HepG2 (cell line): ENCODE data around the gene VPS37D. TPM values are rescaled to one million over a fixed set of nuclear protein-coding genes. Genes with fewer than 3 reads are reported as not detected.

Experiments
- CREB1 ChIP-seq, 2 experiments: fragments of 450-650 bp in 1 of 2; IDR thresholded peaks; 2 replicates each; pipeline ENCODE4 v1.6.1; 2016 to 2017; ENCODE audit warnings: control low read depth in 1 of 2, mild to moderate bottlenecking in 1 of 2, missing compliant biosample characterization in 1 of 2, missing genetic modification characterization in 1 of 2
- DR1 ChIP-seq: sonication (generic); formaldehyde crosslinking; IDR thresholded peaks from 2 replicates; pipeline ENCODE4 v1.8.0; 2021; ENCODE audit warnings: mild to moderate bottlenecking, missing genetic modification reagents, inconsistent platforms
- FOXO1 ChIP-seq: sonication (generic); formaldehyde crosslinking; IDR thresholded peaks from 2 replicates; pipeline ENCODE4 v1.4.0; 2020; ENCODE audit warnings: missing genetic modification reagents
- GZF1 ChIP-seq: sonication (generic); formaldehyde crosslinking; IDR thresholded peaks from 2 replicates; pipeline ENCODE4 v1.5.1; 2020; ENCODE audit warnings: mild to moderate bottlenecking, missing genetic modification reagents
- KLF15 ChIP-seq: sonication (generic); formaldehyde crosslinking; IDR thresholded peaks from 2 replicates; pipeline ENCODE4 v1.8.1; 2023; ENCODE audit warnings: borderline replicate concordance, mild to moderate bottlenecking, inconsistent platforms, missing genetic modification reagents, mixed read lengths
- MTA1 ChIP-seq: sonication (generic); formaldehyde crosslinking; IDR thresholded peaks from 2 replicates; pipeline ENCODE4 v1.4.0; 2020; ENCODE audit warnings: missing genetic modification reagents, mild to moderate bottlenecking, borderline replicate concordance
- RELA ChIP-seq: sonication (generic); formaldehyde crosslinking; IDR thresholded peaks from 2 replicates; pipeline ENCODE4 v1.4.0; 2020; ENCODE audit warnings: missing genetic modification reagents
- YY1 ChIP-seq: IDR thresholded peaks from 2 replicates; pipeline ENCODE4 v1.6.1; 2011; ENCODE audit warnings: low read length, low read depth, moderate library complexity, mild to moderate bottlenecking; ENCODE audit not compliant: insufficient read depth, insufficient replicate concordance
- ZNF224 ChIP-seq: sonication (generic); formaldehyde crosslinking; IDR thresholded peaks from 2 replicates; pipeline ENCODE4 v1.5.0; 2020; ENCODE audit warnings: mild to moderate bottlenecking, missing genetic modification reagents
- ZNF225 ChIP-seq: sonication (generic); formaldehyde crosslinking; IDR thresholded peaks from 2 replicates; pipeline ENCODE4 v1.4.0; 2020; ENCODE audit warnings: mild to moderate bottlenecking, missing genetic modification reagents
- ZNF431 ChIP-seq: sonication (generic); formaldehyde crosslinking; IDR thresholded peaks from 2 replicates; pipeline ENCODE4 v1.9.0; 2022; ENCODE audit warnings: missing genetic modification reagents, low read depth, mild to moderate bottlenecking, borderline replicate concordance
- polyA plus RNA-seq, 8 experiments: library from polyadenylated mRNA; depleted of rRNA in 3 of 8; stranded (reverse) in 7 of 8; unstranded in 1 of 8; fragments of >200 nt; fragmentation: Illumina TruSeq in 4 of 8; extraction: Trizol in 4 of 8; gene quantifications; 2 replicates each; pipeline versions ENCODE4 v1.2.1 to v1.2.3, GENCODE V29; 2011 to 2016; ENCODE audit warnings: low read depth in 4 of 8, missing spikeins in 1 of 8, mixed read lengths in 1 of 8; ENCODE audit not compliant: insufficient read depth in 1 of 8
- total RNA-seq, 5 experiments: library from RNA; depleted of rRNA; stranded (reverse); fragments of >200 nt; fragmentation: Illumina TruSeq; extraction: Trizol; gene quantifications; 2 replicates each; pipeline ENCODE4 v1.2.3, GENCODE V29; 2016; ENCODE audit warnings: low read depth in 1 of 5
- TF ChIP-seq, protein P1 (sequence below): sonication (generic); formaldehyde crosslinking; IDR thresholded peaks from 2 replicates; pipeline ENCODE4 v1.4.0; 2020; ENCODE audit warnings: mild to moderate bottlenecking, missing genetic modification reagents
- TF ChIP-seq, protein P2 (sequence below): sonication (generic); formaldehyde crosslinking; IDR thresholded peaks from 2 replicates; pipeline ENCODE4 v1.5.1; 2020; ENCODE audit warnings: mild to moderate bottlenecking, missing genetic modification reagents, borderline replicate concordance
- TF ChIP-seq, protein P3 (sequence below): sonication (generic); formaldehyde crosslinking; IDR thresholded peaks from 2 replicates; pipeline ENCODE4 v1.8.1; 2023; ENCODE audit warnings: mild to moderate bottlenecking, missing genetic modification reagents
- TF ChIP-seq, protein P4 (sequence below): sonication (generic); formaldehyde crosslinking; IDR thresholded peaks from 2 replicates; pipeline ENCODE4 v1.4.0; 2020; ENCODE audit warnings: missing genetic modification reagents

VPS37D gene
- total and polyA plus RNA-seq, 2 of the 13 experiments (the other 11 are each of a cell fraction or from before 2014, with no cell fraction given): 3.8 to 6.3 TPM

DNA sequence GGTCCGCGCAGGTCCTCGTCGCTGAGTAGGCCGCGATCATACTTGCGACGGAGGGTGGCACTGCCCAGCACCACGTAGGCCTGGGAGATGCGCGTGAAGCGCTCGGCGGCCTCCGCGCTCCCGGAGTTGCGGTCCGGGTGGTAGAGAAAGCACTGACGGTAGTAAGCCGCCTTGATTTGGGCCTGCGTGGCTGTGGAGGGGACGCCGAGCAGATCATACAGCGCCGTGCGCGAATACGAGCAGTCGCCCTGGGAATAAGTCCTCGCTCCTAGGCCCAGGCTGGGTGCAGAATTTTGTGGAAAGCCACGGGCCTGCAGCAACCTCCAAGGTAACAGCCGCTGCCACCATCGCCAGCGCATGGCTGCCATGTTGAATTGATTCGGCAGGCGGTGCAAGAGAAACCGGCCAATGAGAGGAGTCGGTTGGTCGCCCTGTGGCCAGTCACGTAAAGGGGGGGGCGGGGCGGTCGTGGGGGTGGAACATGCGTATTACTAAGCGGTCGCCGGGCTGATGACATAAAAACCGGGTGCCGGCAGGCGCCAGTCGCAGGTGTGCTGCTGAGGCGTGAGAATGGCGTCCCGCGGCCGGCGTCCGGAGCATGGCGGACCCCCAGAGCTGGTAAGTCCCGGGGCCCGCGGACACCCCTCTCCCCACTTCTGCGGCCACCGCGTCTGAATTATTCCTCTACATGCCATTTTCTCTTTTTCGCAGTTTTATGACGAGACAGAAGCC lies 15.6 kb downstream of the VPS37D start, which contains the start of the genes BUD23 and DNAJC30 (continued):
- TF ChIP-seq, protein P1, sequence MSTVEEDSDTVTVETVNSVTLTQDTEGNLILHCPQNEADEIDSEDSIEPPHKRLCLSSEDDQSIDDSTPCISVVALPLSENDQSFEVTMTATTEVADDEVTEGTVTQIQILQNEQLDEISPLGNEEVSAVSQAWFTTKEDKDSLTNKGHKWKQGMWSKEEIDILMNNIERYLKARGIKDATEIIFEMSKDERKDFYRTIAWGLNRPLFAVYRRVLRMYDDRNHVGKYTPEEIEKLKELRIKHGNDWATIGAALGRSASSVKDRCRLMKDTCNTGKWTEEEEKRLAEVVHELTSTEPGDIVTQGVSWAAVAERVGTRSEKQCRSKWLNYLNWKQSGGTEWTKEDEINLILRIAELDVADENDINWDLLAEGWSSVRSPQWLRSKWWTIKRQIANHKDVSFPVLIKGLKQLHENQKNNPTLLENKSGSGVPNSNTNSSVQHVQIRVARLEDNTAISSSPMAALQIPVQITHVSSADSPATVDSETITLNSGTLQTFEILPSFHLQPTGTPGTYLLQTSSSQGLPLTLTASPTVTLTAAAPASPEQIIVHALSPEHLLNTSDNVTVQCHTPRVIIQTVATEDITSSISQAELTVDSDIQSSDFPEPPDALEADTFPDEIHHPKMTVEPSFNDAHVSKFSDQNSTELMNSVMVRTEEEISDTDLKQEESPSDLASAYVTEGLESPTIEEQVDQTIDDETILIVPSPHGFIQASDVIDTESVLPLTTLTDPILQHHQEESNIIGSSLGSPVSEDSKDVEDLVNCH (CRISPR knock-in tag): no peak
- TF ChIP-seq, protein P2, sequence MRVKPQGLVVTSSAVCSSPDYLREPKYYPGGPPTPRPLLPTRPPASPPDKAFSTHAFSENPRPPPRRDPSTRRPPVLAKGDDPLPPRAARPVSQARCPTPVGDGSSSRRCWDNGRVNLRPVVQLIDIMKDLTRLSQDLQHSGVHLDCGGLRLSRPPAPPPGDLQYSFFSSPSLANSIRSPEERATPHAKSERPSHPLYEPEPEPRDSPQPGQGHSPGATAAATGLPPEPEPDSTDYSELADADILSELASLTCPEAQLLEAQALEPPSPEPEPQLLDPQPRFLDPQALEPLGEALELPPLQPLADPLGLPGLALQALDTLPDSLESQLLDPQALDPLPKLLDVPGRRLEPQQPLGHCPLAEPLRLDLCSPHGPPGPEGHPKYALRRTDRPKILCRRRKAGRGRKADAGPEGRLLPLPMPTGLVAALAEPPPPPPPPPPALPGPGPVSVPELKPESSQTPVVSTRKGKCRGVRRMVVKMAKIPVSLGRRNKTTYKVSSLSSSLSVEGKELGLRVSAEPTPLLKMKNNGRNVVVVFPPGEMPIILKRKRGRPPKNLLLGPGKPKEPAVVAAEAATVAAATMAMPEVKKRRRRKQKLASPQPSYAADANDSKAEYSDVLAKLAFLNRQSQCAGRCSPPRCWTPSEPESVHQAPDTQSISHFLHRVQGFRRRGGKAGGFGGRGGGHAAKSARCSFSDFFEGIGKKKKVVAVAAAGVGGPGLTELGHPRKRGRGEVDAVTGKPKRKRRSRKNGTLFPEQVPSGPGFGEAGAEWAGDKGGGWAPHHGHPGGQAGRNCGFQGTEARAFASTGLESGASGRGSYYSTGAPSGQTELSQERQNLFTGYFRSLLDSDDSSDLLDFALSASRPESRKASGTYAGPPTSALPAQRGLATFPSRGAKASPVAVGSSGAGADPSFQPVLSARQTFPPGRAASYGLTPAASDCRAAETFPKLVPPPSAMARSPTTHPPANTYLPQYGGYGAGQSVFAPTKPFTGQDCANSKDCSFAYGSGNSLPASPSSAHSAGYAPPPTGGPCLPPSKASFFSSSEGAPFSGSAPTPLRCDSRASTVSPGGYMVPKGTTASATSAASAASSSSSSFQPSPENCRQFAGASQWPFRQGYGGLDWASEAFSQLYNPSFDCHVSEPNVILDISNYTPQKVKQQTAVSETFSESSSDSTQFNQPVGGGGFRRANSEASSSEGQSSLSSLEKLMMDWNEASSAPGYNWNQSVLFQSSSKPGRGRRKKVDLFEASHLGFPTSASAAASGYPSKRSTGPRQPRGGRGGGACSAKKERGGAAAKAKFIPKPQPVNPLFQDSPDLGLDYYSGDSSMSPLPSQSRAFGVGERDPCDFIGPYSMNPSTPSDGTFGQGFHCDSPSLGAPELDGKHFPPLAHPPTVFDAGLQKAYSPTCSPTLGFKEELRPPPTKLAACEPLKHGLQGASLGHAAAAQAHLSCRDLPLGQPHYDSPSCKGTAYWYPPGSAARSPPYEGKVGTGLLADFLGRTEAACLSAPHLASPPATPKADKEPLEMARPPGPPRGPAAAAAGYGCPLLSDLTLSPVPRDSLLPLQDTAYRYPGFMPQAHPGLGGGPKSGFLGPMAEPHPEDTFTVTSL (CRISPR knock-in tag): 0 out of 2 replicates have a peak, but pooled peaks have one; percentile 22
- TF ChIP-seq, protein P3, sequence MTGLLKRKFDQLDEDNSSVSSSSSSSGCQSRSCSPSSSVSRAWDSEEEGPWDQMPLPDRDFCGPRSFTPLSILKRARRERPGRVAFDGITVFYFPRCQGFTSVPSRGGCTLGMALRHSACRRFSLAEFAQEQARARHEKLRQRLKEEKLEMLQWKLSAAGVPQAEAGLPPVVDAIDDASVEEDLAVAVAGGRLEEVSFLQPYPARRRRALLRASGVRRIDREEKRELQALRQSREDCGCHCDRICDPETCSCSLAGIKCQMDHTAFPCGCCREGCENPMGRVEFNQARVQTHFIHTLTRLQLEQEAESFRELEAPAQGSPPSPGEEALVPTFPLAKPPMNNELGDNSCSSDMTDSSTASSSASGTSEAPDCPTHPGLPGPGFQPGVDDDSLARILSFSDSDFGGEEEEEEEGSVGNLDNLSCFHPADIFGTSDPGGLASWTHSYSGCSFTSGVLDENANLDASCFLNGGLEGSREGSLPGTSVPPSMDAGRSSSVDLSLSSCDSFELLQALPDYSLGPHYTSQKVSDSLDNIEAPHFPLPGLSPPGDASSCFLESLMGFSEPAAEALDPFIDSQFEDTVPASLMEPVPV (CRISPR knock-in tag): peak; percentile 60
- TF ChIP-seq GZF1 (CRISPR knock-in tag): 0 out of 2 replicates have a peak, but pooled peaks have one; percentile 15
- no peak for TF ChIP-seq ZNF225 (CRISPR knock-in tag)
- TF ChIP-seq FOXO1 (CRISPR knock-in tag): no peak
- TF ChIP-seq RELA (CRISPR knock-in tag): no peak; the same call in 1 of the 2 replicates
- no peak for TF ChIP-seq KLF15 (CRISPR knock-in tag)
- TF ChIP-seq CREB1 (IDR thresholded peaks at IDR 0.05): peak; percentile 94
- peak; percentile 98 for TF ChIP-seq CREB1 (CRISPR knock-in tag; IDR thresholded peaks at IDR 0.05)
- TF ChIP-seq, protein P4, sequence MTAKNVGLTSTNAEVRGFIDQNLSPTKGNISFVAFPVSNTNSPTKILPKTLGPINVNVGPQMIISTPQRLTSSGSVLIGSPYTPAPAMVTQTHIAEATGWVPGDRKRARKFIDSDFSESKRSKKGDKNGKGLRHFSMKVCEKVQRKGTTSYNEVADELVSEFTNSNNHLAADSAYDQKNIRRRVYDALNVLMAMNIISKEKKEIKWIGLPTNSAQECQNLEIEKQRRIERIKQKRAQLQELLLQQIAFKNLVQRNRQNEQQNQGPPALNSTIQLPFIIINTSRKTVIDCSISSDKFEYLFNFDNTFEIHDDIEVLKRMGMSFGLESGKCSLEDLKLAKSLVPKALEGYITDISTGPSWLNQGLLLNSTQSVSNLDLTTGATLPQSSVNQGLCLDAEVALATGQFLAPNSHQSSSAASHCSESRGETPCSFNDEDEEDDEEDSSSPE: peak; percentile 13; the same call in 1 of the 2 replicates
- TF ChIP-seq DR1 (CRISPR knock-in tag): peak; percentile 81
- TF ChIP-seq ZNF431 (CRISPR knock-in tag): no peak
- TF ChIP-seq MTA1 (CRISPR knock-in tag): no peak
- no peak; the same call in 1 of the 2 replicates for TF ChIP-seq ZNF224 (CRISPR knock-in tag)
- TF ChIP-seq YY1: peak; percentile 95
